D721Med (cell line): Measurements from ENCODE around the gene CNTNAP2.

Experiments used
- DNase-seq: peaks from one replicate; pipeline ENCODE4 v3.0.0; 2011; ENCODE audit warnings: low spot score; ENCODE audit not compliant: insufficient read length
- FAIRE-seq: peaks from 2 replicates; lab custom pipeline; 2011; peaks lifted over from hg19 to GRCh38; lab: Jason Lieb, UNC
- TF ChIP-seq, protein P1 (sequence below): IDR thresholded peaks from 2 replicates; pipeline ENCODE4 v1.5.1; 2012; ENCODE audit warnings: mild to moderate bottlenecking, control low read depth; ENCODE audit not compliant: insufficient read depth; ENCODE audit errors: missing control alignments

Gene CNTNAP2

DNA sequence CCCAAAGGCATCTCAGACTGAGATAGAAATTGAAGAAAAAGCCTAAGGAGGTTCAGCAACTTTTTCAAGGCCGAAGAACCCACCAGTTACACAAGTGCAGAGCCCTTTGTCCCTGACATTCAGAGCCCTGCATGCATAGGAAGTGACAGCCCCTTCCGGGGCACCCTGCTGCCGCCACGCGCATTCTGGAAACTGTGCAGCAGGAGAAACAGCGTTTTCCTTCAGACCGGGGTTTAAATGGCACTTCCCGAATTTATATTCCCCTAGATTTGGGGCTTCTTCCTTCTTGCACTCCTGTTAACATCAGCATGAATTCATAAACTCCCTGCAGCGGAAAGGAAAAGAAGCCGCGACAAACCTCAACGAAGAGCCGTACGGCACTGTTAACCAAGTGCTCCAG, 2283.5 kb downstream of the CNTNAP2 start:
- FAIRE-seq = no peak
- TF ChIP-seq, protein P1, sequence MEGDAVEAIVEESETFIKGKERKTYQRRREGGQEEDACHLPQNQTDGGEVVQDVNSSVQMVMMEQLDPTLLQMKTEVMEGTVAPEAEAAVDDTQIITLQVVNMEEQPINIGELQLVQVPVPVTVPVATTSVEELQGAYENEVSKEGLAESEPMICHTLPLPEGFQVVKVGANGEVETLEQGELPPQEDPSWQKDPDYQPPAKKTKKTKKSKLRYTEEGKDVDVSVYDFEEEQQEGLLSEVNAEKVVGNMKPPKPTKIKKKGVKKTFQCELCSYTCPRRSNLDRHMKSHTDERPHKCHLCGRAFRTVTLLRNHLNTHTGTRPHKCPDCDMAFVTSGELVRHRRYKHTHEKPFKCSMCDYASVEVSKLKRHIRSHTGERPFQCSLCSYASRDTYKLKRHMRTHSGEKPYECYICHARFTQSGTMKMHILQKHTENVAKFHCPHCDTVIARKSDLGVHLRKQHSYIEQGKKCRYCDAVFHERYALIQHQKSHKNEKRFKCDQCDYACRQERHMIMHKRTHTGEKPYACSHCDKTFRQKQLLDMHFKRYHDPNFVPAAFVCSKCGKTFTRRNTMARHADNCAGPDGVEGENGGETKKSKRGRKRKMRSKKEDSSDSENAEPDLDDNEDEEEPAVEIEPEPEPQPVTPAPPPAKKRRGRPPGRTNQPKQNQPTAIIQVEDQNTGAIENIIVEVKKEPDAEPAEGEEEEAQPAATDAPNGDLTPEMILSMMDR = no peak

DNA sequence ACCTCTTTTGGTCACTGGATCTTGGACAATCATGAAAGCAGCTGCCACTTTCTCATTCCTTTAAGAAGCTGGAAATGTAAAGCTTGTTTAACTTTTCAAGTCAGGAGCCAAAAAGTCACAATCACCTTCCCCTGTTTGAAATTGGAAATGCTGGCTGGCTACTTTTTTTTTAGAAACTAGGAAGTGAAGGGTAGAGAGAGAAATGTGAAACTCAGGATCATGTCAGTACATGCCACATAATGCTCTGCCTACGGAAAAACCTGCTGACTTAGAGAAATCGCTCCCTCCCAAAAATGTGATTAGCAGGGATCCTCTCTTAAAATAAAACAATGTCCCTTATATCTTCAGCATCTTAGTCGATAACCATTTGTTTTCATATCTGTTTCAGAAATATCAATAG, 2285.6 kb downstream of the CNTNAP2 start:
- TF ChIP-seq, protein P1 = no peak
- FAIRE-seq (no peak), DNase-seq (no peak)

More for the DNA sequence above, 2283.5 kb downstream of the CNTNAP2 start:
- no peak for DNase-seq

DNA sequence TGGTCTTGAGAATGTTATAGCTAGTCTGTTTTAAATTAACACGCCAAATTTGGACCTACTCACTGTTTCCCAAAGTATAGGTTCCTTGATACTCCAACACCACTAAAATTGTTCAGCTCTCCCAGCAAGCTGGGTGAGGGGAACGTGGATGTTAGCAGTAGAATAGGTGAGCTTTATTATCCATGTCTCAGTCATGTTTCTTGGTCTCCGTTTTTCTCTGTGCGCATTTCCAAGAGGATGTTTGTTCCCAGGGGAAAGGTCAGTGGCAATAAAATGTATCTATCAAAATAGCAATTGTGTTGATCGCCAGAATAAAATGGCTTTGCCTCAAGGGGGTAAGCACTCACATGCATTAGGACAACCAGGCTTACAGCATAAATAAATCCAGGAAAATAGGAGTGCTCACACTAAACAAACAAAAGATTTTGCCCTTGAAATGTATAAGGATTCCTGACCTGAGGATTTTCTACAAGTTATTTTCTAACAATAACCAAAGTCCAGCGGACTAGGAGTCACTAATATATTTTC, 2286.9 kb downstream of the CNTNAP2 start:
- TF ChIP-seq, protein P1 = no peak
- FAIRE-seq (no peak), DNase-seq (no peak)

DNA sequence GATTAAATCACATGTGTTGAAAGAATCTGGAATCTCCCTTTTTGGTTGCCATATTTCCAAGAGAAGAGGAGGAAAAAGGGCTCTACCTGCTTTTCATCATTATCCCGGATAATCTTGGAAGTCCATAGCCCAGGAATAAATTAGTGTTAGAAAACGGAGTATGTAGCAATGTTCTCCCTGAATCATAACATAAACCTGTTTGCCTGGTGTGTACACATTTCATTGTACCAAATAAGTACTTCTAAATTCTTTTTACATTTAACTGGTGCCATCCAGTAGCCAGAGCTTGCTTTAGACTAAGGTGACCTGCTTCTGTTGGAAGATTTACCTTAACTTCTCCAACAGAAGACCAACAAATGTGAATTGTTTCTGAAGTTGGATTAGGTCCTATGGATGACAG, 2291.7 kb downstream of the CNTNAP2 start:
- FAIRE-seq = no peak
- DNase-seq = no peak
- TF ChIP-seq, protein P1 = no peak

DNA sequence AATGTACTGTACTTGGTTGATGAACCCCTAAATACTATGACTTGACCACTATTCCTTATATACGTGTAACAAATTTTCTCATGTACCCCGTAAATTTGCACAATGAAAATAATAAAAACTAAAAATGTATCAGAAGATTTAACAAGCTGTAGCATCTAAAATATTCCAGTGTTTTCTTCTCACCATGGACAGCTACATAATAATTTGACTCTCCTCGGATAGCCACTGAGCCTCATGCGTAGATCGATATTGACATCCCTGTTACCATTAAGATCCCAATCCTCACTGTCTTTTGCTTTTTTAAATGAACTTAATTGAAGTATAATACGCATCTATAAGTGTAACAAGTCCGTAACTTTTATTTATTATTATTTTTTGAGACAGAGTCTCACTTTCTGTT, 2294.3 kb downstream of the CNTNAP2 start:
- FAIRE-seq (no peak), DNase-seq (no peak)

DNA sequence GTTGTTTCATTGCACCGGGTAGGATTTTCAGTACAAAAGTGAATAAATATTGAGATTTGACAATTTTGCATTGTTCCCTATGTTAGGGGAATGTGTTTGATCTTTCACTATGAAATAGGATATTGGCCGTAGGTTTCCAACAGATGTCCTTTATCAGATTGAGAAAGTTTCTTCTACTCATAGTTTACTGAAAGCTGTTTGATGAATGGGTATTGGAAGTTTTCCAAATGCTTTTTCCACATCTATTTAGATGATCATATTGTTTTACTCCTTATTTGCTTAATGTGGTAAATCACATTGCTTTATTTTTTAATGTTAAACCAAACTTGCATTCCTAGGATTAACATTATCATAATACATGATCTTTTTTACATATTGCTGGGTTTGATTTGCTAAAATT, 2296.1 kb downstream of the CNTNAP2 start:
- TF ChIP-seq, protein P1 = no peak
- FAIRE-seq (no peak), DNase-seq (no peak)

More for the DNA sequence above, 2294.3 kb downstream of the CNTNAP2 start:
- TF ChIP-seq, protein P1 = no peak
